Endothelial cell of umbilical vein (primary cell): ENCODE data around the gene HIVEP1. TPM values are rescaled to one million over a fixed set of nuclear protein-coding genes. Genes with fewer than 3 reads are reported as not detected.

ENCODE experiments used
- BruUV-seq: library from RNA; stranded (reverse); fragments of 400-500 nt; replicated peaks from 2 replicates; lab custom pipeline; 2021; lab: Mats Ljungman, UMichigan
- CTCF ChIA-PET: fragments of 300-600, 350-600 bp; sonication (Branson Sonifier 250); formaldehyde crosslinking; loops from one replicate; lab custom pipeline; 2021; ENCODE audit warnings: antibody characterized with exemption, inconsistent platforms; lab: Charles Lee
- POLR2A ChIA-PET: fragments of 300-600, 350-600 bp; sonication (Branson Sonifier 250); formaldehyde crosslinking; loops from one replicate; lab custom pipeline; 2021; ENCODE audit warnings: antibody characterized with exemption, inconsistent platforms; lab: Charles Lee
- DNase-seq: peaks from one replicate; pipeline ENCODE4 v3.0.0-alpha.2; 2011; ENCODE audit warnings: low read depth, low spot score
- FAIRE-seq: peaks from 2 replicates; lab custom pipeline; 2011; peaks lifted over from hg19 to GRCh38; lab: Jason Lieb, UNC
- H2AFZ ChIP-seq: 2 replicates; pipeline ENCODE4 v1.6.0; 2012; ENCODE audit warnings: low read depth, low read length, control low read depth, inconsistent platforms
- H3K27ac ChIP-seq: 2 replicates; pipeline ENCODE4 v1.5.1; 2011; ENCODE audit warnings: low read depth, mild to moderate bottlenecking, control low read depth, low read length, moderate library complexity; ENCODE audit not compliant: insufficient read depth
- H3K27me3 ChIP-seq, 2 experiments: 2 replicates each; pipeline versions ENCODE4 v1.6.0 to v1.6.1; 2011; ENCODE audit warnings: low read length in 2 of 2, mixed read lengths in 1 of 2; ENCODE audit not compliant: control insufficient read depth in 2 of 2, insufficient read depth in 2 of 2
- H3K36me3 ChIP-seq, 2 experiments: 2 replicates in 1 of 2; 3 replicates in 1 of 2; pipeline ENCODE4 v1.5.1; 2011; ENCODE audit warnings: low read length in 2 of 2, mild to moderate bottlenecking in 1 of 2, moderate library complexity in 1 of 2; ENCODE audit not compliant: control insufficient read depth in 2 of 2, insufficient read depth in 2 of 2; ENCODE audit errors: extremely low read depth in 1 of 2
- H3K4me1 ChIP-seq: 3 replicates; pipeline ENCODE4 v1.5.1; 2011; ENCODE audit warnings: mild to moderate bottlenecking, low read length; ENCODE audit not compliant: control insufficient read depth, insufficient read depth; ENCODE audit errors: extremely low read depth
- H3K4me2 ChIP-seq: 2 replicates; pipeline ENCODE4 v1.6.1; 2011; ENCODE audit warnings: low read length, control low read depth, mixed read lengths; ENCODE audit not compliant: insufficient read depth
- H3K4me3 ChIP-seq, 3 experiments: fragments of 200-600 bp in 1 of 3; sonication (generic), shearing (Covaris generic) in 1 of 3; replicated peaks in 1 of 3; 2 replicates each; pipeline ENCODE4 v1.5.1; 2011 to 2016; ENCODE audit warnings: control low read depth in 3 of 3, low read length in 3 of 3, mild to moderate bottlenecking in 2 of 3, inconsistent platforms in 1 of 3, low read depth in 1 of 3, moderate library complexity in 1 of 3; ENCODE audit not compliant: insufficient read depth in 1 of 3
- H3K79me2 ChIP-seq: 2 replicates; pipeline ENCODE4 v1.6.0; 2012; ENCODE audit warnings: low read length, inconsistent platforms; ENCODE audit not compliant: control insufficient read depth, insufficient read depth
- H3K9ac ChIP-seq: replicated peaks from 2 replicates; pipeline ENCODE3; 2011; ENCODE audit warnings: low read length, control low read depth; ENCODE audit not compliant: insufficient read depth; ENCODE audit errors: extremely low read depth
- H3K9me1 ChIP-seq: replicated peaks from 3 replicates; pipeline ENCODE4 v1.6.0; 2011; ENCODE audit warnings: mild to moderate bottlenecking, low read length; ENCODE audit not compliant: control insufficient read depth, insufficient read depth; ENCODE audit errors: extremely low read depth
- H3K9me3 ChIP-seq: replicated peaks from 2 replicates; pipeline ENCODE4 v1.5.1; 2012; ENCODE audit warnings: low read length, inconsistent platforms; ENCODE audit not compliant: control insufficient read depth, insufficient read depth
- H4K20me1 ChIP-seq: replicated peaks from 2 replicates; pipeline ENCODE3; 2011; ENCODE audit warnings: mild to moderate bottlenecking, low read length; ENCODE audit not compliant: control insufficient read depth, insufficient read depth; ENCODE audit errors: extremely low read depth
- EZH2 ChIP-seq: IDR thresholded peaks from 2 replicates; pipeline ENCODE4 v1.6.1; 2012; ENCODE audit warnings: borderline replicate concordance, low read depth, mild to moderate bottlenecking, moderate library complexity, low read length, inconsistent platforms; ENCODE audit not compliant: severe bottlenecking
- FOS ChIP-seq: IDR thresholded peaks from 2 replicates; pipeline ENCODE4 v1.6.1; 2011; ENCODE audit warnings: mild to moderate bottlenecking, low read length, moderate library complexity, borderline replicate concordance; ENCODE audit not compliant: insufficient read depth
- GATA2 ChIP-seq: IDR thresholded peaks from 2 replicates; pipeline ENCODE4 v1.7.0; 2011; ENCODE audit warnings: low read depth, mild to moderate bottlenecking, moderate library complexity, mixed read lengths, low read length; ENCODE audit not compliant: insufficient read length, insufficient read depth
- JUN ChIP-seq: IDR thresholded peaks from 2 replicates; pipeline ENCODE4 v1.6.1; 2011; ENCODE audit warnings: borderline replicate concordance, low read depth; ENCODE audit not compliant: insufficient read length, insufficient read depth
- MAX ChIP-seq: IDR thresholded peaks from 2 replicates; pipeline ENCODE4 v1.6.1; 2011; ENCODE audit not compliant: insufficient read depth, insufficient read length
- MYC ChIP-seq: IDR thresholded peaks from one replicate; pipeline ENCODE4 v1.6.1; 2011; ENCODE audit warnings: mild to moderate bottlenecking, low read depth, low read length
- POLR2A ChIP-seq: IDR thresholded peaks from 2 replicates; pipeline ENCODE4 v1.6.1; 2012; ENCODE audit warnings: low read depth, mild to moderate bottlenecking, control low read depth, low read length
- POLR2AphosphoS5 ChIP-seq: IDR thresholded peaks from 2 replicates; pipeline ENCODE4 v1.6.1; 2012; ENCODE audit warnings: low read depth, mild to moderate bottlenecking, control low read depth, low read length, moderate library complexity; ENCODE audit not compliant: insufficient read depth
- dilution Hi-C: fragments of 300-500 bp; cut with MboI; formaldehyde crosslinking; loops from one replicate; pipeline ENCODE4 v1.15.0; 2019; ENCODE audit warnings: low sequenced_read_pairs; ENCODE audit not compliant: extremely low pct_ligation_motif_present
- intact Hi-C: fragments of 100-400 bp; cut with micrococcal nuclease; formaldehyde crosslinking; loops from one replicate; pipeline ENCODE4 v1.10.0; 2022
- polyA plus RNA-seq, 4 experiments: library from polyadenylated mRNA; depleted of rRNA in 3 of 4; stranded (reverse) in 3 of 4; unstranded in 1 of 4; fragments of >200 nt; gene quantifications; 2 replicates each; pipeline versions ENCODE4 v1.2.1 to v1.2.3, GENCODE V29; 2011 to 2012; ENCODE audit warnings: missing spikeins in 1 of 4
- total RNA-seq: library from RNA; stranded (reverse); gene quantifications from 2 replicates; pipeline ENCODE4 v1.2.3, GENCODE V29; 2021
- TF ChIP-seq, protein P1 (sequence below), 2 donors: IDR thresholded peaks; 1 replicate in 1 of 2; 2 replicates in 1 of 2; pipeline ENCODE4 v1.5.1; 2011; ENCODE audit warnings: low read length in 2 of 2, mild to moderate bottlenecking in 2 of 2, moderate library complexity in 2 of 2, control low read depth in 1 of 2, inconsistent platforms in 1 of 2, low read depth in 1 of 2; ENCODE audit not compliant: insufficient read depth in 1 of 2; ENCODE audit errors: extremely low read depth in 1 of 2

Gene HIVEP1
- total and polyA plus RNA-seq, 2 donors (not counting 3 experiments of a cell fraction or from before 2014, with no cell fraction given) = 33.5 to 49.2 TPM

DNA sequence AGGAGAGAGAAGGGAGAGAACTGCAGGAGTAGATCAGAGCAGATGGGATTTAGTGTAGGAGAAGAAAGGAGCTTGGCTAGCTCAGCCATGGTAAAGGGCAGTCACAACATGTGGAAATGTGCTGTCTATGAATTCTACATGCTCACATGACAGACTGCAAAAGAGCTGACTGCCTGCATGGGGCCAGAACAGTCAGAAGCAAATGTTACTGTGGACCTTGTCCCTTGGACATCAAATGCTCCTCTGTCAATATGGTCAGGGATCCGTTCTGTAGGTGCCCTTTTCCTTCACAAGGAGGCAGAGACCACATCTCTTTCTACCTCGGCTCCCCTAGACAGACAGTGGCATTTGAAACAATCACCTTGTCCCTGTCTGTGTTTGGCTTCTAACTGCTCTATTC lies 46.6 kb upstream of the HIVEP1 start:
- no peak for FAIRE-seq
- no TSS peak for BruUV-seq
- ChIA-PET POLR2A (no interaction called here), CTCF (no interaction called here)
- Histone ChIP-seq H4K20me1 (no peaks in the 10 kb centered on the region), H3K4me2 (no peak overlapping the region), H2AFZ (no peak overlapping the region), H3K4me3 (no peak overlapping the region), H3K79me2 (no peaks in the 10 kb centered on the region), H3K9me3 (no peaks in the 10 kb centered on the region), H3K4me1 (no peaks in the 10 kb centered on the region), H3K27me3 (no peaks in the 10 kb centered on the region), H3K36me3 (no peaks in the 10 kb centered on the region), H3K9ac (no peak overlapping the region), H3K9me1 (no peaks in the 10 kb centered on the region), H3K27ac (no peak overlapping the region)
- TF ChIP-seq MAX (no peak), POLR2AphosphoS5 (no peak), FOS (no peak), MYC (no peak), POLR2A (no peak), EZH2 (no peak), GATA2 (no peak), JUN (no peak)
- TF ChIP-seq, protein P1, sequence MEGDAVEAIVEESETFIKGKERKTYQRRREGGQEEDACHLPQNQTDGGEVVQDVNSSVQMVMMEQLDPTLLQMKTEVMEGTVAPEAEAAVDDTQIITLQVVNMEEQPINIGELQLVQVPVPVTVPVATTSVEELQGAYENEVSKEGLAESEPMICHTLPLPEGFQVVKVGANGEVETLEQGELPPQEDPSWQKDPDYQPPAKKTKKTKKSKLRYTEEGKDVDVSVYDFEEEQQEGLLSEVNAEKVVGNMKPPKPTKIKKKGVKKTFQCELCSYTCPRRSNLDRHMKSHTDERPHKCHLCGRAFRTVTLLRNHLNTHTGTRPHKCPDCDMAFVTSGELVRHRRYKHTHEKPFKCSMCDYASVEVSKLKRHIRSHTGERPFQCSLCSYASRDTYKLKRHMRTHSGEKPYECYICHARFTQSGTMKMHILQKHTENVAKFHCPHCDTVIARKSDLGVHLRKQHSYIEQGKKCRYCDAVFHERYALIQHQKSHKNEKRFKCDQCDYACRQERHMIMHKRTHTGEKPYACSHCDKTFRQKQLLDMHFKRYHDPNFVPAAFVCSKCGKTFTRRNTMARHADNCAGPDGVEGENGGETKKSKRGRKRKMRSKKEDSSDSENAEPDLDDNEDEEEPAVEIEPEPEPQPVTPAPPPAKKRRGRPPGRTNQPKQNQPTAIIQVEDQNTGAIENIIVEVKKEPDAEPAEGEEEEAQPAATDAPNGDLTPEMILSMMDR (IDR thresholded peaks at IDR 0.05; ENCODE audit: extremely low read depth in 1 of 2, insufficient read depth in 1 of 2, low read depth in 1 of 2, low read length in 2 of 2) = no peak
- DNase-seq = no peak
- intact Hi-C loops (no loop called here), dilution Hi-C loops (no loop called here)
